Measurements from ENCODE around the gene CINP. TPM values are rescaled to one million over a fixed set of nuclear protein-coding genes. Genes with fewer than 3 reads are reported as not detected.

CINP gene
- total and polyA plus RNA-seq, 2 of the 8 experiments (the other 6 are each of a cell fraction or from before 2014, with no cell fraction given) = 47.8 to 51.6 TPM

DNA sequence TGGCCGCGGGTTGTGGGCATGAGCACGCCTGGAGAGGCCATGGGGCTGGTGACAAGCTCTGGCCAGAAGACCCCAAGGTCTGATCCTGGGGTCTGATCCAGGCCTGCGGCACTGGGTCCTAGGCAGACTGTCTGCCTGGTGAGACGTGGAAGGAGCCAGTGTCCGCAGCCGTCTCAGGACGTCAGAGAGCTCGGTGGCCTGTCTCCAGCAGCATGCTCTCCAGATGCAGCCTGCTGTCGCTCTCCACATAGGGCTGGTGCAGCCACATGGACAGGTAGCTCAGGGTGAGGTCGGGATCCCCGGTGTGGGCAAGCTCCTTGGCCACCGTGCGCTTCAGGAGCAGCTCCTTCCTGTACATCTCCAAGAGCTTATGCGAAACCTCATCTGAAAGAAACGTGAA, 14.3 kb downstream of the CINP start:
- no peaks in the 10 kb centered on the region for H3K79me2 ChIP-seq (ENCODE audit: control insufficient read depth in 1 of 2, insufficient read depth in 2 of 2, low read length in 2 of 2)
- DNase-seq (ENCODE audit: low read depth in 1 of 2, low spot score in 2 of 2) (no peak), FAIRE-seq (no peak)
- H4K20me1 ChIP-seq (replicated peaks in 1 of 2; ENCODE audit: control insufficient read depth in 1 of 2, insufficient read depth in 2 of 2, low read length in 2 of 2) = no peaks in the 10 kb centered on the region
- H2BK120ac ChIP-seq (replicated peaks; ENCODE audit: low read depth, low read length) = no peak overlapping the region
- H2BK20ac ChIP-seq (ENCODE audit: low read length) = no peak overlapping the region
- H2BK15ac ChIP-seq (ENCODE audit: low read length) = no peak overlapping the region
- no peak overlapping the region for H3K27ac ChIP-seq (ENCODE audit: low read depth, low read length)
- CTCF ChIA-PET (ENCODE audit: partially characterized antibody) = interaction anchor here (1.0 kb wide), 1 partner anchor 10 kb away, joined by 4 read pairs; no protein-coding TSS in a partner anchor
- H3K4ac ChIP-seq (replicated peaks; ENCODE audit: insufficient read length, low read depth, low read length) = no peak overlapping the region
- no peak overlapping the region for H3K9ac ChIP-seq (replicated peaks in 1 of 4; ENCODE audit: extremely low read depth in 1 of 4, low read depth in 3 of 4, low read length in 3 of 4)
- no peak overlapping the region for H2AK5ac ChIP-seq (ENCODE audit: low read depth, low read length)
- H2BK5ac ChIP-seq (ENCODE audit: low read depth, low read length) = no peak overlapping the region
- H3K4me2 ChIP-seq (ENCODE audit: insufficient read depth in 1 of 2, low read depth in 2 of 2, low read length in 2 of 2) = no peak overlapping the region
- H4K91ac ChIP-seq (replicated peaks; ENCODE audit: insufficient read length, low read length) = no peak overlapping the region
- H3K4me3 ChIP-seq (ENCODE audit: extremely low read depth in 1 of 4, insufficient read depth in 2 of 4, low read depth in 3 of 4, low read length in 4 of 4) = no peak overlapping the region
- H3K56ac ChIP-seq (replicated peaks; ENCODE audit: insufficient read length, low read depth, low read length) = no peak overlapping the region
- no peaks in the 10 kb centered on the region for H3K27me3 ChIP-seq (replicated peaks in 1 of 4; ENCODE audit: control insufficient read depth in 3 of 4, extremely low read depth in 1 of 4, insufficient read depth in 3 of 4, low read length in 3 of 4)
- H2AFZ ChIP-seq (ENCODE audit: low read length) = no peak overlapping the region
- no peak overlapping the region for H3K23ac ChIP-seq (ENCODE audit: insufficient read length)
- POLR2A ChIA-PET (ENCODE audit: partially characterized antibody) = interaction anchor here (0.7 kb wide), 1 partner anchor 263 kb away, joined by 3 read pairs; no protein-coding TSS in a partner anchor
- no peaks in the 10 kb centered on the region for H3K79me1 ChIP-seq (ENCODE audit: low read depth, low read length)
- no peak overlapping the region for H2BK12ac ChIP-seq (ENCODE audit: low read depth, low read length)
- no peak overlapping the region for H3K14ac ChIP-seq (ENCODE audit: insufficient read length)
- peaks cover 3 to 27% (median 13%) of the 10 kb centered on the region in 4 experiments; a peak in 6 of 8 replicates for H3K36me3 ChIP-seq (ENCODE audit: control insufficient read depth in 2 of 4, insufficient read depth in 4 of 4, low read length in 3 of 4)
- H3K4me1 ChIP-seq (replicated peaks in 1 of 4; ENCODE audit: control insufficient read depth in 3 of 4, insufficient read depth in 4 of 4, low read length in 3 of 4) = no peaks in the 10 kb centered on the region
- no peaks in the 10 kb centered on the region for H3K23me2 ChIP-seq (ENCODE audit: low read depth, low read length)
- WGBS, 2 experiments (ENCODE audit: extremely low coverage in 1 of 2, insufficient coverage in 1 of 2, insufficient read length in 1 of 2, insufficient replicate concordance in 2 of 2, low coverage in 1 of 2, low lambda C conversion rate in 2 of 2, missing lambda C conversion rate in 1 of 2) = 91% methylated on average over 16 of the region's 16 CpGs; no CpG with 5 or more reads in 1 of the 2 experiments
- no peak overlapping the region for H4K5ac ChIP-seq (ENCODE audit: insufficient read length, low read depth, low read length)
- no peak overlapping the region for H4K8ac ChIP-seq (ENCODE audit: extremely low read depth, insufficient read depth, low read length)
- no peaks in the 10 kb centered on the region for H3K9me3 ChIP-seq (ENCODE audit: insufficient read depth in 2 of 2, low read depth in 1 of 2, low read length in 1 of 2)
- no peak overlapping the region for H3K18ac ChIP-seq (ENCODE audit: extremely low read depth, low read length)
- TF ChIP-seq SRF (IDR thresholded peaks at IDR 0.05; ENCODE audit: low read depth, low read length) = no peak
- TF ChIP-seq YY1 (IDR thresholded peaks at IDR 0.05; ENCODE audit: low read depth, low read length) = no peak
- no peak for TF ChIP-seq RFX5 (IDR thresholded peaks at IDR 0.05; ENCODE audit: borderline replicate concordance, low read depth, low read length)
- TF ChIP-seq CBX5 (IDR thresholded peaks at IDR 0.05; ENCODE audit: low read depth, low read length) = no peak
- no peak for TF ChIP-seq RNF2 (IDR thresholded peaks at IDR 0.05; ENCODE audit: borderline replicate concordance, low read depth, low read length, missing control alignments, poor library complexity, severe bottlenecking)
- TF ChIP-seq BACH1 (IDR thresholded peaks at IDR 0.05; ENCODE audit: low read length) = no peak
- TF ChIP-seq HDAC2 (IDR thresholded peaks at IDR 0.05; ENCODE audit: borderline replicate concordance in 1 of 2, low read depth in 2 of 2, low read length in 2 of 2) = no peak
- TF ChIP-seq GTF2F1 (IDR thresholded peaks at IDR 0.05; ENCODE audit: borderline replicate concordance, low read depth, low read length) = no peak
- TF ChIP-seq HDAC6 (IDR thresholded peaks at IDR 0.05; ENCODE audit: low read depth, low read length) = no peak
- TF ChIP-seq, protein P1, sequence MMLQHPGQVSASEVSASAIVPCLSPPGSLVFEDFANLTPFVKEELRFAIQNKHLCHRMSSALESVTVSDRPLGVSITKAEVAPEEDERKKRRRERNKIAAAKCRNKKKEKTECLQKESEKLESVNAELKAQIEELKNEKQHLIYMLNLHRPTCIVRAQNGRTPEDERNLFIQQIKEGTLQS (IDR thresholded peaks at IDR 0.05; ENCODE audit: insufficient read depth, low read depth, low read length) = no peak
- TF ChIP-seq KDM1A (IDR thresholded peaks at IDR 0.05; ENCODE audit: borderline replicate concordance, low read length) = no peak
- no peak for TF ChIP-seq GABPA (IDR thresholded peaks at IDR 0.05; ENCODE audit: borderline replicate concordance, insufficient read depth, low read length)
- no peak for TF ChIP-seq EZH2 (IDR thresholded peaks at IDR 0.05; ENCODE audit: low read depth, low read length, severe bottlenecking)
